ENCODE results near the gene AFP. TPM values are rescaled to one million over a fixed set of nuclear protein-coding genes. Genes with fewer than 3 reads are reported as not detected.

AFP gene
- total RNA-seq, 1 experiment from 2014 or later = 4.9 TPM

GRCh38 chr4:73429118-73429517 is 6.9 kb upstream of the AFP start:
- Mint-ChIP-seq H3K4me1 (no peaks in the 10 kb centered on the region), H3K36me3 (ENCODE audit: insufficient read depth in 1 of 3, low read depth in 3 of 3) (no peaks in the 10 kb centered on the region), H3K9me3 (no peaks in the 10 kb centered on the region), H3K27ac (no peak overlapping the region), H3K4me3 (no peak overlapping the region), H3K27me3 (ENCODE audit: low read depth) (no peaks in the 10 kb centered on the region)
- Histone ChIP-seq H3K9me3 (ENCODE audit: control insufficient read depth, low read depth, low read length) (no peaks in the 10 kb centered on the region), H3K18ac (ENCODE audit: insufficient read length, low read depth, low read length) (no peak overlapping the region), H3K23me2 (ENCODE audit: insufficient read length, low read depth, low read length, poor library complexity, severe bottlenecking) (no peaks in the 10 kb centered on the region), H4K91ac (ENCODE audit: insufficient read length, low read depth, low read length) (no peak overlapping the region), H2BK12ac (ENCODE audit: insufficient read length, low read depth, low read length) (no peak overlapping the region), H4K8ac (replicated peaks; ENCODE audit: insufficient read length, low read depth, low read length) (no peak overlapping the region), H3K27ac (ENCODE audit: insufficient read length, low read depth, low read length) (no peak overlapping the region), H2AFZ (ENCODE audit: low read length) (no peak overlapping the region), H2AK5ac (ENCODE audit: insufficient read length, low read length) (no peak overlapping the region), H2BK15ac (ENCODE audit: low read depth, low read length) (no peak overlapping the region), H4K5ac (ENCODE audit: insufficient read length, low read depth, low read length) (no peak overlapping the region), H2BK20ac (ENCODE audit: low read depth, low read length, poor library complexity, severe bottlenecking) (no peak overlapping the region), H3K79me2 (ENCODE audit: insufficient read depth, low read length) (no peaks in the 10 kb centered on the region), H3T11ph (ENCODE audit: low read length) (no peak overlapping the region), H3K23ac (ENCODE audit: insufficient read length, low read depth, low read length) (no peak overlapping the region), H3K14ac (ENCODE audit: insufficient read depth, low read length) (no peak overlapping the region), H3K9ac (ENCODE audit: extremely low read depth, insufficient read length, low read length) (no peak overlapping the region), H2BK120ac (ENCODE audit: low read depth, low read length, poor library complexity, severe bottlenecking) (no peak overlapping the region), H3K4me1 (ENCODE audit: insufficient read depth, low read length) (no peaks in the 10 kb centered on the region), H3K4ac (ENCODE audit: low read depth, low read length) (no peak overlapping the region), H3K27me3 (ENCODE audit: insufficient read depth, low read length) (no peaks in the 10 kb centered on the region), H3K79me1 (ENCODE audit: insufficient read depth, low read depth, low read length, poor library complexity, severe bottlenecking) (no peaks in the 10 kb centered on the region), H3K4me2 (ENCODE audit: insufficient read depth, insufficient read length, low read length) (no peak overlapping the region), H4K20me1 (ENCODE audit: control insufficient read depth, insufficient read depth, insufficient read length) (no peaks in the 10 kb centered on the region), H2BK5ac (ENCODE audit: insufficient read length, low read length) (no peak overlapping the region), H3K56ac (ENCODE audit: insufficient read length, low read depth, low read length) (no peak overlapping the region)
- no peak for DNase-seq
- no peak for TF ChIP-seq CTCF (conservative IDR thresholded peaks at IDR 0.05)
- no CpG with 5 or more reads among the region's 2 CpGs for WGBS (ENCODE audit: extremely low coverage, insufficient read length, low lambda C conversion rate)
